ENCODE data around the gene ZCCHC24.
"Not testable (repeated sequence)": the region's sequence is repeated elsewhere in the genome, so short reads cannot be mapped to it uniquely, and the experiment has no call there.

ZCCHC24 gene

DNA sequence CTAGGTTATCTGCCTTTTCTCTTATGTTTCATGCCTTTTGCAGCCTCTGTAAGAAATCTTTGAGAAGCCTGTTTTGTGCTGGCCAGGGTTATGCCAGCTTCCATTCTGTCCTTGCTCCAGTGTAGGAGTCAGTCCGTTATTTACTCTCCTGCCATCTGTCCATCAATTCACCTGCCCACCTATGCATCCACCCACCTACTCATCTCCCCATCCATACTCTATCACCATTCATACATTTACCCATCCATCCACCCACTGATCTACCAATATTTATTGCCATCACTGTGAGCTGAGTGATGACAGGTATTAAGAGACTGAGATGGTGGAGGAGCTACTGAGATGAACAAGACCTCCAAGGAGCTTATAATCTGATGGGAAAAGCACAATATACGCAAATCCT is 110.9 kb downstream of the ZCCHC24 start:
- no peak overlapping the region for H3K4me3 ChIP-seq (ENCODE audit: low read depth, low read length)
- DNase-seq (ENCODE audit: low read depth): no peak
- no peak for TF ChIP-seq CTCF (IDR thresholded peaks at IDR 0.05; ENCODE audit: low read depth, low read length, missing control alignments)

- DNase-seq (ENCODE audit: low read depth): no peak
- no peak overlapping the region for H3K4me3 ChIP-seq (ENCODE audit: low read depth, low read length)
- TF ChIP-seq CTCF (IDR thresholded peaks at IDR 0.05; ENCODE audit: low read depth, low read length, missing control alignments): no peak
These were observed 111.9 kb downstream of the ZCCHC24 start for GRCh38 chr10:79333513-79333912.

DNA sequence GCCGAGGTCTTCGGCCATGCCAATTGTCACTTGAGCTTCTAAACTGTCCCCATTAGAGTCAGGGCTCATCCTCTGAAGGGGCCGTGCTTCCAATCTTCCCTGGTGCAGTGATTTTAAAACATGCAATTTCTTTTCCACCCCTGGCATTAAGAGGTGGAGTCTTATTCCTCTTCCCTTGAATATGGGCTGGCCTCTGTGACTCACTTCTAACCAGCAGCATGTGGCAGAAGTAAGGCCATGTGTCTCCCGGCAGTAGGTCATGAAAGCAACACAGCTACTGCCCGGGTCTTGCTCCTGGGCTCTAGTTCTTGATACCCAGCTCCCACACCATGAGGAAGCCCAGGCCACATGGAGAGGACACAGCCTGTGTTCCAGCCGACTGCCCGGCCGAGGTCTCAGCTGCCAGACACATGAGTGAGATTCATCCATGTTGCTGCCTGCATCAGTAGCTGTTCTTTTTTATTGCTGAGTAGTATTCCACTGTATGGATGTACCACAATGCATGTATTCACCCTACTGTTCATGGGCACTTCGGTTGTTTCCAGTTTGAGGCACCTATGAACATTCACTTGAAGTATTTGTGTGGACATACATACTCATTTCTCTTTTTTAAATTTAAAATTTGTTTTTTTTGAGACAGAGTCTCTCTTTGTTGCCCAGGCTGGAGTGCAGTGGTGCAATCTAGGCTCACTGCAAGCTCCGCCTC is 112.7 kb downstream of the ZCCHC24 start:
- not testable (repeated sequence) for DNase-seq (ENCODE audit: low read depth); H3K4me3 ChIP-seq (ENCODE audit: low read depth, low read length)
